AG09319 (cell line): ENCODE data around the gene SPOCD1.

Experiments
- DNase-seq: peaks from one replicate; pipeline ENCODE4 v3.0.0-alpha.2; 2010; ENCODE audit warnings: low read depth; ENCODE audit errors: extremely low read depth
- TF ChIP-seq, protein P1 (sequence below): IDR thresholded peaks from 2 replicates; pipeline ENCODE4 v1.5.1; 2011; ENCODE audit warnings: low read depth, mild to moderate bottlenecking, inconsistent platforms, low read length, moderate library complexity

The SPOCD1 gene

DNA sequence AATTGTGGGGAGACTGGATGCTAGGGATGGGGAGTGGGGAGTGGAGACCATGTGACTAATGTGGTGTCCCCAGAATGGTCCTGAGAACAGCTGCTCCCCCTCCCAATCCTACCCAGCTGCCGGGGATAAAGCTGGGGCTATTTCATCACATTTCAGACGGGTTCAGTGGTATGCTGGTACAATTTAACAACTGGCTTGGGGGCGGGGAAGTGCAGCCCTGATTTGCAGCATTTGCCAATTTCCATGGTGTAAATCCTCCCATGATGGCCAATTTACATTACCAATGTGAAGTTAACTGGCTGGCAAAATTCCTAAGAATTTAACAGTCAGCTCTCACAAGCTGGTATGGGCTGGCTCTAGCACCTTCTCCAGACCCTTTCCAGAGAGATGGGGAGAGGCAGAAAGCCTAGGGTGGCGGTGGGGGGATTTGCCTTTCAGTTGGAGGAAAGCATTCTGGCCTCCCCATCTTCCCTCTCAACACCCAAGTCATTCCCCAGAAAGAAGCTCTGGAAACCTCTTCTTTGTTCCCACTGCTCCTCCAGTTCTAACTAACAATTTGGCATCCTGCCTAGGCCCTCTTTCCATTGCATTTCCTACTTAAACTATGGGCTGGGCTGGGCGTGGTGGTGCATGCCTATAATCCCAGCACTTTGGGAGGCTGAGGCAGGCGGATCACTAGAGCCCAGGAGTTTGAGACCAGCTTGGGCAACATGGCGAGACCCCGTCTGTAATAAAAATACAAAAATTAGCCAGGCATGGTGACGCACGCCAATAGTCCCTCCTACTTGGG is 40.4 kb downstream of the SPOCD1 start:
- DNase-seq: no peak
- TF ChIP-seq, protein P1, sequence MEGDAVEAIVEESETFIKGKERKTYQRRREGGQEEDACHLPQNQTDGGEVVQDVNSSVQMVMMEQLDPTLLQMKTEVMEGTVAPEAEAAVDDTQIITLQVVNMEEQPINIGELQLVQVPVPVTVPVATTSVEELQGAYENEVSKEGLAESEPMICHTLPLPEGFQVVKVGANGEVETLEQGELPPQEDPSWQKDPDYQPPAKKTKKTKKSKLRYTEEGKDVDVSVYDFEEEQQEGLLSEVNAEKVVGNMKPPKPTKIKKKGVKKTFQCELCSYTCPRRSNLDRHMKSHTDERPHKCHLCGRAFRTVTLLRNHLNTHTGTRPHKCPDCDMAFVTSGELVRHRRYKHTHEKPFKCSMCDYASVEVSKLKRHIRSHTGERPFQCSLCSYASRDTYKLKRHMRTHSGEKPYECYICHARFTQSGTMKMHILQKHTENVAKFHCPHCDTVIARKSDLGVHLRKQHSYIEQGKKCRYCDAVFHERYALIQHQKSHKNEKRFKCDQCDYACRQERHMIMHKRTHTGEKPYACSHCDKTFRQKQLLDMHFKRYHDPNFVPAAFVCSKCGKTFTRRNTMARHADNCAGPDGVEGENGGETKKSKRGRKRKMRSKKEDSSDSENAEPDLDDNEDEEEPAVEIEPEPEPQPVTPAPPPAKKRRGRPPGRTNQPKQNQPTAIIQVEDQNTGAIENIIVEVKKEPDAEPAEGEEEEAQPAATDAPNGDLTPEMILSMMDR: no peak

DNA sequence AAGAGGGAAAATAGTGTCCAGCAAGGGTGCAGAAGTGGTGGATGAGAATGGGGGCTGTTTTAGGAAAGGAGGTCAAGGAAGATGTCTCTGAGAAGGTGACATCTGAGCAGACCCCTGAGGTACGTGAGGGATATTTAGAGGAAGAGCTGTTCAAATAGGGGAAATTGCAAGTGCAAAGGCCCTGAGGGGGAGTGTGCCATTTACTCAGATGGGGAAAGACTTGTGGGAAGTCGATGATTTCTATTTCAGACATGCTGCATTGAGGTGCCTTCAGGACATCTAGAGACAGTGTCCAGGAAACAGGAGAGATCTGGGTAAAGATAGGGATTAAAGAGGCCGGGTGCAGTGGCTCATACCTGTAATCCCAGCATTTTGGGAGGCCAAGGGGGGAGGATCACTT is 41.3 kb downstream of the SPOCD1 start:
- no peak for DNase-seq
- TF ChIP-seq, protein P1: no peak

DNA sequence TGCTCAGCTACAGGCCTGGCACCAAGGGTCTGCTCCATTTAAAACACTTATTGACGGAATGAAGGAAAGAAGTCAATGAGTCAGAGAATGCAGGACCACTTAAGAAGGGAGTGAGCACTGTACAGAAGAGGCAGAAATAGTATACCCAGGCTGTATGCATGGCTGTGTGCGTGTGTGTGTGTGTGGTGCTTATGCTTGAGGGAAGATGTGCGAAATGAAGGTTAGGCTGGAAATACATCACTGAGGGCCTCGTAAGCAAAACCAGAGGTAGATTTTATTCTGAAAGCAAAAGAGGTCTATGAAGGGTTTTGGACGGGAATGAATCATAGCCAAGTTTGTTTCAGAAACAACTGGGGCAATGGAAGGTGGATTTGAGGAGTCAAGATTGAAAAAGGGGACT is 42.0 kb downstream of the SPOCD1 start:
- TF ChIP-seq, protein P1: no peak
- no peak for DNase-seq

DNA sequence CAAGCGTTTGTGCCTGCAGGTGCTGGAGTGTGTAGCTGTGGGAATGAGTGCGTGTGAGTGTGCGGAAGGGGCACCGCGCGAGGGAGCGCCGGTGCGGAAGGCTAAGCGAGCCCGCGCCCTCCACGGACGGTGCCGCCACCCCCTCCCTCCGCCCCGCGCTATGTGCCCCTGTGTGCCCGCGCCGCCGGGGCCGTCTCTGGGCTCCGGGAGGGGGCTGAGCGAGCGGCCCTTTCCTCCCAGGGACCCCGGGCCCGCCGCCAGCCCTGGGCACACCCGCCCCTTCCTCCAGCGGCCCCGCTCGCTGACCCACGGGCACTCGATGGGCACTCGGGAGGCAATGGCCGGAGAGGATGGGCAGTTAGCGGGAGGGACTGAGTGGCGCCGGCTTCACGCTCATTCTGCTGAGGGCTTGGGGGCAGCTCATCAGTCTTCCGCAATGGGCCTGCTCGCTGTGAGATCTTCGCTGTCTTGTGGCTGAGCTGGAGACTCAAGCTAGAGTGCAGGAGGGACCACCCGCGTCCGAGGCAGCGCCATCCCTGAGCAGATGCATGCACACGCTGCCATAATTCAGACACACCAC is 43.1 kb downstream of the SPOCD1 start:
- DNase-seq: no peak
- TF ChIP-seq, protein P1: no peak

DNA sequence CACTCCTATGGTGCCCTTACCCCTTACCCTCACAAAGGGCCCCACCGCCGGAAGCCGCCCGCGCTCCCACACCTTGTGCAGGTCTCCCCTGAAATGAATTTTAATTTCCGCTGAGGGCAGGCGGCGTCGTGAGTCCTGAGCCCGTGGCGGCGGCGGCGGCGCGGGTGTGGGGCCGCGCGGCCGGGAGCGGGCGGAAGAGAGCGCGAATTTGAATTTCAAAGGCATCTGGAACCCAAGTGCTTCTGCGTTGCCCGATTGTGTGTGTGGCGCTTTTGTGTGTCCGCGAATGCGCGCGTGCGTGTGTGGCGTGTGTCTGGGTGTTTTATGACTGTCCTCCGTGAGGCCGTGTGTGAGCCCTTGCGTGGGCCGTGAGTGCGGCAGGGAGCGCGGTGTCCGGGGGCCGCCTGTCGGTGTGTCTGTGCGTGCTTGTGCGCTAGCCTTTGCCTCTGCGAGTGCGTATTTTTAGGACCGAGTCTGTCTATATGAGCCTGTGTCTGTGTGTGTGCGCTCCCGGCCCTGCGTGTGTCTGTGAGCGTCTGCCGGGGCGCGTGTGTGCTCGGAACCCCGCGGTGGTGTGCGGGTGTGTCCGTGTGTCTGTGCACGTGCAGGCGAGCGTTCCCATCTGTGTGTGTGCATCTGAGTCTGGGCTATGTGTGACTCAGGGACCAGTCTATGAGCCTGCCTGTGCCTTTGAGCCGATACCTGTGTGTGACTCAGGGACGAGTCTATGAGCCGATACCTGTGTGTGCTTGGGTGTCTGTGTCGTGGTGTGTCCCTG is 43.7 kb downstream of the SPOCD1 start:
- TF ChIP-seq, protein P1: peak; percentile 5; the same call in 1 of the 2 replicates
- no peak for DNase-seq

DNA sequence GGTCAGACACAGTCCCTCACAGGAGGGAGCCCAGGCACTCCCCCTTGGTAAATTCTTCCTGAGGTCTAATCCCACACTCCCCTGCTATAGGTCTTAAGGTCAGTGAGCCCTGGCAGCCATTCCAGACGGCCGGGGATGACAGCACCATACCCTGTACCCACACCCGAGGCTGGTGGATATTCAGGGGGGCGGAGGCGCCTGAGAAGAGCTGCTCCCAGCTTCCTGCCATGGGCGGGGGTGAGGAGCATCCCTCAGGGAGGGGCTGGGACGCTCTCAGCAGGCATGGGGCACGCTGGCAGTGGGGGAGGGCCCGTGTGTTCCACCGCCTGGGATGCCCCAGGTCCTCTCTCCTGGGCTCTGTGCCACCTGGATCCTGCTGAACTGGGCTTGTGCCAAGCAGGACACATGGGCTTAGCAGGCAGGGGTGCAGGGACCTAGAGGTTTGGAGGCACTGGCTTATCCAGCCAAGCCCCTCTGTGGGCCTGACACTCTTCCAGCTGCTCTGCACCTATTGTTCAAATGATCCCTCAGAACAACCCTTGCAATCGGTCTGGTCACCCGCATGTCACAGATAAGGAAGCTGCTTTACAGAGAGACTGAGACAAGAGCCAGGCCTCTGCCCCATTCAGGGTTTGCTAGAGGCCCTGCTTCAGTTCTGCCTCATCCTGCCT is 46.0 kb downstream of the SPOCD1 start:
- no peak for DNase-seq

More for the DNA sequence above, 46.0 kb downstream of the SPOCD1 start:
- TF ChIP-seq, protein P1: no peak
